Measurements from ENCODE around the gene SLC15A2. TPM values are rescaled to one million over a fixed set of nuclear protein-coding genes. Genes with fewer than 3 reads are reported as not detected.

Gene SLC15A2
- total and polyA plus RNA-seq, 10 of the 15 experiments (the other 5 are each of a cell fraction or from before 2014, with no cell fraction given), result 0.64 to 7.2 (median 2.4) TPM

- no TSS peak for BruUV-seq (replicated peaks)
- in situ Hi-C loops (cut with MboI), result no loop called here
- no peak for TF ChIP-seq IRF5 (IDR thresholded peaks at IDR 0.05; ENCODE audit: borderline replicate concordance)
- no peak for TF ChIP-seq BCLAF1 (IDR thresholded peaks at IDR 0.05)
- TF ChIP-seq MTA3 (IDR thresholded peaks at IDR 0.05; ENCODE audit: borderline replicate concordance, low read length), result no peak
- no peak for TF ChIP-seq MYB (IDR thresholded peaks at IDR 0.05; ENCODE audit: borderline replicate concordance, low read depth, low read length)
- no peak for TF ChIP-seq KLF5 (IDR thresholded peaks at IDR 0.05; ENCODE audit: partially characterized antibody)
- TF ChIP-seq ZZZ3 (IDR thresholded peaks at IDR 0.05; ENCODE audit: control insufficient read depth, insufficient read length, low read depth), result no peak
- TF ChIP-seq ZNF217 (IDR thresholded peaks at IDR 0.05), result no peak
- TF ChIP-seq NFXL1 (IDR thresholded peaks at IDR 0.05; ENCODE audit: borderline replicate concordance), result no peak
- TF ChIP-seq CUX1 (IDR thresholded peaks at IDR 0.05; ENCODE audit: insufficient replicate concordance, low read depth, low read length), result no peak
- no peak for TF ChIP-seq MTA2 (IDR thresholded peaks at IDR 0.05; ENCODE audit: low read depth)
- TF ChIP-seq PKNOX1 (IDR thresholded peaks at IDR 0.05), result no peak
- TF ChIP-seq POU2F2 (IDR thresholded peaks at IDR 0.05; ENCODE audit: borderline replicate concordance, low read depth, low read length), result no peak
- TF ChIP-seq NFIC (IDR thresholded peaks at IDR 0.05; ENCODE audit: low read depth, low read length), result no peak
- TF ChIP-seq TARDBP (IDR thresholded peaks at IDR 0.05; ENCODE audit: borderline replicate concordance), result no peak
- no peak for TF ChIP-seq SPI1 (IDR thresholded peaks at IDR 0.05; ENCODE audit: borderline replicate concordance, insufficient read depth, low read depth, low read length)
These were observed 23.5 kb upstream of the SLC15A2 start for GRCh38 chr3:121870717-121871116.

More at GRCh38 chr3:121870717-121871116, 23.5 kb upstream of the SLC15A2 start:
- Histone ChIP-seq H3K9ac (ENCODE audit: control insufficient read depth, insufficient read depth, low read length) (no peak overlapping the region), H3K4me3 (no peak overlapping the region), H3K4me1 (ENCODE audit: control insufficient read depth, insufficient read depth, low read length) (no peaks in the 10 kb centered on the region), H3K27me3 (replicated peaks in 1 of 2; ENCODE audit: control insufficient read depth in 2 of 2, insufficient read depth in 2 of 2, low read length in 1 of 2) (no peaks in the 10 kb centered on the region), H2AFZ (ENCODE audit: control insufficient read depth, low read depth, low read length) (no peak overlapping the region), H3K4me2 (ENCODE audit: control insufficient read depth, insufficient read depth) (no peak overlapping the region), H3K79me2 (ENCODE audit: control insufficient read depth, insufficient read depth, low read length) (no peaks in the 10 kb centered on the region), H4K20me1 (ENCODE audit: control insufficient read depth, insufficient read depth) (no peaks in the 10 kb centered on the region), H3K27ac (ENCODE audit: control insufficient read depth, insufficient read depth) (no peak overlapping the region), H3K36me3 (ENCODE audit: control insufficient read depth in 2 of 2, insufficient read depth in 2 of 2, low read length in 1 of 2) (peaks cover 4 to 16% of the 10 kb centered on the region in 2 experiments), H3K9me3 (replicated peaks; ENCODE audit: control insufficient read depth, insufficient read depth, low read length) (no peaks in the 10 kb centered on the region)
- no peak for ATAC-seq
- RAD21 ChIA-PET (ENCODE audit: unreplicated experiment), result interaction anchor here (1.1 kb wide), 1 partner anchor 487 kb away, joined by 3 read pairs; no protein-coding TSS in a partner anchor
- intact Hi-C loops (cut with micrococcal nuclease; ENCODE audit: unreplicated experiment), result loop anchor here (10.0 kb wide), 1 partner anchor 326 kb away; the partner anchor contains the start of gene POLQ
- CTCF ChIA-PET, result no interaction called here
- no peak for DNase-seq (ENCODE audit: low read depth, low spot score)
- SMC1A ChIA-PET (ENCODE audit: uncharacterized antibody, unreplicated experiment), result interaction anchor here (0.6 to 1.4 kb wide), 2 partner anchors 9 to 801 kb away, joined by 3 to 4 read pairs; no protein-coding TSS in a partner anchor
- FAIRE-seq, result no peak
- POLR2A ChIA-PET, result no interaction called here
